Gastroesophageal sphincter (tissue), 3 donors: ENCODE results near the gene PLXNA2.

Experiments
- EP300 ChIP-seq: sonication (generic); formaldehyde crosslinking; IDR thresholded peaks from one replicate; pipeline ENCODE4 v1.6.1; 2017; ENCODE audit warnings: antibody characterized with exemption, mild to moderate bottlenecking
- POLR2A ChIP-seq, 2 donors: fragments of 450-650 bp; IDR thresholded peaks; one replicate each; pipeline ENCODE4 v1.6.1; 2017; ENCODE audit warnings: antibody characterized with exemption in 2 of 2, mild to moderate bottlenecking in 2 of 2, moderate library complexity in 1 of 2
- POLR2AphosphoS5 ChIP-seq: sonication (generic); formaldehyde crosslinking; IDR thresholded peaks from one replicate; pipeline ENCODE4 v1.6.1; 2017; ENCODE audit warnings: antibody characterized with exemption
- TF ChIP-seq, protein P1 (sequence below), 4 experiments: fragments of 200-600 bp in 2 of 4; fragments of 450-650 bp in 2 of 4; sonication (generic) in 1 of 4; IDR thresholded peaks; one replicate each; pipeline ENCODE4 v1.5.1; 2017 to 2019; ENCODE audit warnings: antibody characterized with exemption in 4 of 4, mild to moderate bottlenecking in 2 of 4, moderate library complexity in 2 of 4

DNA sequence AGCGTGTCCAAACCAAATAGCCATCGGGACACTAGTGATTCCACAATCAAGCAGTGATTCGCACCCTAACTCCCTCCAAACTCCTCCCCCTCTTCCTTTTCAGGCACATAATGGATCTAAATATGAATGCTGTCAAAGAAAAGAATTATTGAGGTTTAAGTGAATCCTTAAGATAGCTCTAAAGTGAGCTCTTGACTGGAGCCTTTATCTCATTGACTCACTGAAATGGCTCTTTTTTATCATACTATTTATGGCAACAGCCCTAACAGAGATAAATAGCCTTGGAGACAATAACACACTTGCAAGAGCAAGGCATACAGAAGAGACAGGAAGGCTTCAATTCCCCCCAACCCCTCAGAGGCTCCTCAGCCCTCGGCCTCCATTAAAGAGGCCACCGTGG lies 143.3 kb downstream of the PLXNA2 start:
- TF ChIP-seq, protein P1, sequence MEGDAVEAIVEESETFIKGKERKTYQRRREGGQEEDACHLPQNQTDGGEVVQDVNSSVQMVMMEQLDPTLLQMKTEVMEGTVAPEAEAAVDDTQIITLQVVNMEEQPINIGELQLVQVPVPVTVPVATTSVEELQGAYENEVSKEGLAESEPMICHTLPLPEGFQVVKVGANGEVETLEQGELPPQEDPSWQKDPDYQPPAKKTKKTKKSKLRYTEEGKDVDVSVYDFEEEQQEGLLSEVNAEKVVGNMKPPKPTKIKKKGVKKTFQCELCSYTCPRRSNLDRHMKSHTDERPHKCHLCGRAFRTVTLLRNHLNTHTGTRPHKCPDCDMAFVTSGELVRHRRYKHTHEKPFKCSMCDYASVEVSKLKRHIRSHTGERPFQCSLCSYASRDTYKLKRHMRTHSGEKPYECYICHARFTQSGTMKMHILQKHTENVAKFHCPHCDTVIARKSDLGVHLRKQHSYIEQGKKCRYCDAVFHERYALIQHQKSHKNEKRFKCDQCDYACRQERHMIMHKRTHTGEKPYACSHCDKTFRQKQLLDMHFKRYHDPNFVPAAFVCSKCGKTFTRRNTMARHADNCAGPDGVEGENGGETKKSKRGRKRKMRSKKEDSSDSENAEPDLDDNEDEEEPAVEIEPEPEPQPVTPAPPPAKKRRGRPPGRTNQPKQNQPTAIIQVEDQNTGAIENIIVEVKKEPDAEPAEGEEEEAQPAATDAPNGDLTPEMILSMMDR (IDR thresholded peaks at IDR 0.05), result no peak
- TF ChIP-seq POLR2AphosphoS5 (no peak), EP300 (no peak), POLR2A (IDR thresholded peaks at IDR 0.05) (no peak)
